Measurements from ENCODE around the gene DMBX1.

The DMBX1 gene

DNA sequence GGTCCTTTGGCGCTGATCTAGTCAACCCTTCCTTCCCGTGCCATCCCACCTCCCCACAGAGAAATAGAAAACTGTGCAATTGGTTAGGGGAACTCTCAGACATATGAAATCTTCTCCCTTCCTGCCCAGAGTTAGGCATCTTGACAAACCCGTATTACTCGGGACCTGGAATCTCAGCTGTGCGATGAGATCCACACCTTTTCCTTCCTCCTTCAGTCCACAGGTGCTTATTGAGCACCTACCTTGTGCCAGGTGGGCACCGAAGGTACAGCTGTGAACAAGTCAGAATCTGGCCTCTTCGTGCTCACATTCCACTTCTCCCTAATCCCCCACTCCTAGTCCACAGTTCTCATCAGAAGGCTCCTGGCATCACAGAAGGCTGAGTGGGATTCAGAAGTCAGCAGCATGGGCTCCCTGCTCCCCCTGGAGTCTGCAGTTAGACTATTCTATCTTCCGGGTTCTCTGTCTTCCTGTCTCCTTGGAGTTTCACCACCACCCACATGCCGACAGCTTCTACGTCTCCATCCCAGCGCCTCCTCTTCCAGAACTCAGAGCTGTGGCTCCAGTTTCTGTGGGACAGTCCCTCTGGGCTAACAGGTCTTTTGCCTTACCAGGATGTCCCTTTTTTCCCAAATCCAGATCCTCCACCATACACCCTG, 38.8 kb downstream of the DMBX1 start:
- Histone ChIP-seq H2AFZ (ENCODE audit: low read length) (no peak overlapping the region), H3K4me3 (ENCODE audit: low read depth, low read length, poor library complexity, severe bottlenecking) (no peak overlapping the region), H3K27me3 (ENCODE audit: insufficient read depth, low read length) (0 out of 2 replicates have a peak, but pooled peaks cover under 1% of the 10 kb centered on the region), H3K4me2 (ENCODE audit: low read length) (no peak overlapping the region), H3K27ac (ENCODE audit: low read depth, low read length, poor library complexity, severe bottlenecking) (no peak overlapping the region), H3K9me2 (ENCODE audit: low read depth, low read length) (no peaks in the 10 kb centered on the region), H3K9me3 (ENCODE audit: low read length) (no peaks in the 10 kb centered on the region), H4K20me1 (ENCODE audit: insufficient read depth, low read length) (no peaks in the 10 kb centered on the region), H3K4me1 (ENCODE audit: insufficient read depth, low read length, severe bottlenecking) (no peaks in the 10 kb centered on the region), H3K9ac (ENCODE audit: low read length) (no peak overlapping the region), H3K36me3 (ENCODE audit: insufficient read depth, low read length) (no peaks in the 10 kb centered on the region), H3F3A (ENCODE audit: insufficient read depth, low read length) (no peaks in the 10 kb centered on the region), H3K79me2 (ENCODE audit: insufficient read depth, low read length) (no peaks in the 10 kb centered on the region)
- TF ChIP-seq EZH2 (IDR thresholded peaks at IDR 0.05; ENCODE audit: borderline replicate concordance, low read length) = no peak
- TF ChIP-seq, protein P1, sequence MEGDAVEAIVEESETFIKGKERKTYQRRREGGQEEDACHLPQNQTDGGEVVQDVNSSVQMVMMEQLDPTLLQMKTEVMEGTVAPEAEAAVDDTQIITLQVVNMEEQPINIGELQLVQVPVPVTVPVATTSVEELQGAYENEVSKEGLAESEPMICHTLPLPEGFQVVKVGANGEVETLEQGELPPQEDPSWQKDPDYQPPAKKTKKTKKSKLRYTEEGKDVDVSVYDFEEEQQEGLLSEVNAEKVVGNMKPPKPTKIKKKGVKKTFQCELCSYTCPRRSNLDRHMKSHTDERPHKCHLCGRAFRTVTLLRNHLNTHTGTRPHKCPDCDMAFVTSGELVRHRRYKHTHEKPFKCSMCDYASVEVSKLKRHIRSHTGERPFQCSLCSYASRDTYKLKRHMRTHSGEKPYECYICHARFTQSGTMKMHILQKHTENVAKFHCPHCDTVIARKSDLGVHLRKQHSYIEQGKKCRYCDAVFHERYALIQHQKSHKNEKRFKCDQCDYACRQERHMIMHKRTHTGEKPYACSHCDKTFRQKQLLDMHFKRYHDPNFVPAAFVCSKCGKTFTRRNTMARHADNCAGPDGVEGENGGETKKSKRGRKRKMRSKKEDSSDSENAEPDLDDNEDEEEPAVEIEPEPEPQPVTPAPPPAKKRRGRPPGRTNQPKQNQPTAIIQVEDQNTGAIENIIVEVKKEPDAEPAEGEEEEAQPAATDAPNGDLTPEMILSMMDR (IDR thresholded peaks at IDR 0.05; ENCODE audit: low read length) = no peak; the same call in 1 of the 2 replicates

DNA sequence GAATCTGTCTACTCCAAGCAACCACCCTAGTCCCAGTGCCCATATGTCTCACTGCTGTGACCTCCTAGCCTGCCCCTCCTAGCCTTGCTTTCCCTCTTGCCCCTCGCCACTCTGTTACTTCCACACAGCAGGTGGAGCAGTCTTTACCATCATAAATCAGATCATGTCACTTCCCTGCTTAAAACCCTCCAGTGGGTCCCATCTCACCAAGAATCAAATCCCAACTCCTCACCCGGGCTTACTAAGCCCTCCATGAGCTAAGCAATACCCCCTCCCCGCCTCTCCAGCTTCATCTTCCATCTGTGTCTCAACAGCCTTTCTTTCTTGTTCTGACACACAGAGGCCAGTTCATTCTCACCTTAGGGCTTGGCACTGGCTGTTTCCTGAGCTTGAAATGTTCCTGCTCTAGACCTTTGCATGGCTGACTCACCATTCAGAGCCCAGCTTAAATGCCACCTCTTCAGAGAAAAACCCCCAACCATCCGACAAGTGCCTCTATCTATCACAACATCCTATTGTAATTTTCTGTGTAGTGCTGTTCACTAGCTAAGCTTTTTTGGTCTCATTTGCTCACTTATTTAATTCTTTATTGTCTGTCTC, 39.5 kb downstream of the DMBX1 start:
- Histone ChIP-seq H4K20me1 (ENCODE audit: insufficient read depth, low read length) (no peaks in the 10 kb centered on the region), H3K27me3 (ENCODE audit: insufficient read depth, low read length) (0 out of 2 replicates have a peak, but pooled peaks cover 4% of the 10 kb centered on the region), H3K4me3 (ENCODE audit: low read depth, low read length, poor library complexity, severe bottlenecking) (no peak overlapping the region), H3K9me2 (ENCODE audit: low read depth, low read length) (no peaks in the 10 kb centered on the region), H3K4me1 (ENCODE audit: insufficient read depth, low read length, severe bottlenecking) (no peaks in the 10 kb centered on the region), H2AFZ (ENCODE audit: low read length) (no peak overlapping the region), H3K27ac (ENCODE audit: low read depth, low read length, poor library complexity, severe bottlenecking) (no peak overlapping the region), H3K79me2 (ENCODE audit: insufficient read depth, low read length) (no peaks in the 10 kb centered on the region), H3K9ac (ENCODE audit: low read length) (no peak overlapping the region), H3K9me3 (ENCODE audit: low read length) (no peaks in the 10 kb centered on the region), H3K36me3 (ENCODE audit: insufficient read depth, low read length) (no peaks in the 10 kb centered on the region), H3K4me2 (ENCODE audit: low read length) (no peak overlapping the region), H3F3A (ENCODE audit: insufficient read depth, low read length) (no peaks in the 10 kb centered on the region)
- TF ChIP-seq EZH2 (IDR thresholded peaks at IDR 0.05; ENCODE audit: borderline replicate concordance, low read length) = no peak
- TF ChIP-seq, protein P1 (IDR thresholded peaks at IDR 0.05; ENCODE audit: low read length) = no peak

DNA sequence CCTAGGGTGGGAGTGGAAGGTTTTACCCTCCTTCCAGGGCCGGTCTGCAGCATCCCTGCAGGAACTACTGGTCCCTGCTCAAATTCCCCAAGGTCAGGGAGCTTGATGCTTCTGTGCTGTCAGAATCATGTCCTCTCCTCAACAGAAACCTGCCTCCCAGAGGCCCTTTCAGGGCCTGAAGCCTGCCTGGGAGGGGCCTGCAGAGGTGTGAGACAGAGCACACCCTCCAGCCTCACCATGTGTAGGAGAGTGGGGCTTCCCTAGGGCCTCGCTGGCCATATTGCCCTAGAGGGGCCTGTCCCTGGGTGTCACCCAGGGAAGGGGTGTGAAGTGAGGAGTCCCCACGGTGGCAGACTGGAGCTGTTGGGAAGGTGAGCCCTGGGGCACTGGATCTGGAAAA, 40.7 kb downstream of the DMBX1 start:
- Histone ChIP-seq H3K27ac (ENCODE audit: low read depth, low read length, poor library complexity, severe bottlenecking) (no peak overlapping the region), H3K4me1 (ENCODE audit: insufficient read depth, low read length, severe bottlenecking) (no peaks in the 10 kb centered on the region), H3K9ac (ENCODE audit: low read length) (no peak overlapping the region), H3K4me2 (ENCODE audit: low read length) (no peak overlapping the region), H4K20me1 (ENCODE audit: insufficient read depth, low read length) (no peaks in the 10 kb centered on the region), H3K27me3 (ENCODE audit: insufficient read depth, low read length) (peaks cover 7% of the 10 kb centered on the region; the same call in 1 of the 2 replicates), H3K9me2 (ENCODE audit: low read depth, low read length) (no peaks in the 10 kb centered on the region), H3K79me2 (ENCODE audit: insufficient read depth, low read length) (no peaks in the 10 kb centered on the region), H2AFZ (ENCODE audit: low read length) (no peak overlapping the region), H3K36me3 (ENCODE audit: insufficient read depth, low read length) (no peaks in the 10 kb centered on the region), H3K4me3 (ENCODE audit: low read depth, low read length, poor library complexity, severe bottlenecking) (no peak overlapping the region), H3F3A (ENCODE audit: insufficient read depth, low read length) (no peaks in the 10 kb centered on the region), H3K9me3 (ENCODE audit: low read length) (no peaks in the 10 kb centered on the region)
- TF ChIP-seq, protein P1 (IDR thresholded peaks at IDR 0.05; ENCODE audit: low read length) = no peak
- no peak for TF ChIP-seq EZH2 (IDR thresholded peaks at IDR 0.05; ENCODE audit: borderline replicate concordance, low read length)
